ENCODE results near the gene PER3. TPM values are rescaled to one million over a fixed set of nuclear protein-coding genes. Genes with fewer than 3 reads are reported as not detected.
"Not testable (repeated sequence)": the region's sequence is repeated elsewhere in the genome, so short reads cannot be mapped to it uniquely, and the experiment has no call there.

The PER3 gene
- polyA plus RNA-seq, 1 donor, result 4.3 TPM

GRCh38 chr1:7778133-7778628, 5.9 kb upstream of the PER3 start:
- no peak for DNase-seq (ENCODE audit: low read depth)

- DNase-seq (ENCODE audit: low read depth), result no peak
Observed at GRCh38 chr1:7780976-7781375, 3.1 kb upstream of the PER3 start.

GRCh38 chr1:7781501-7781900, 2.6 kb upstream of the PER3 start:
- no peak for DNase-seq (ENCODE audit: low read depth)

- DNase-seq (ENCODE audit: low read depth), result no peak
Observed at GRCh38 chr1:7781923-7782495, 2.1 kb upstream of the PER3 start.

GRCh38 chr1:7783178-7783711, 846 bp upstream of the PER3 start:
- no peak for DNase-seq (ENCODE audit: low read depth)

- DNase-seq (ENCODE audit: low read depth), result no peak
Observed at GRCh38 chr1:7784492-7785071, 491 bp downstream of the PER3 start.

GRCh38 chr1:7785108-7785507, 1.0 kb downstream of the PER3 start:
- DNase-seq (ENCODE audit: low read depth), result no peak

- DNase-seq (ENCODE audit: low read depth), result no peak
Observed at GRCh38 chr1:7786795-7787194, 2.7 kb downstream of the PER3 start.

- no peak for DNase-seq (ENCODE audit: low read depth)
Observed at GRCh38 chr1:7789828-7790227, 5.7 kb downstream of the PER3 start.

GRCh38 chr1:7791027-7791426, 6.9 kb downstream of the PER3 start:
- DNase-seq (ENCODE audit: low read depth), result not testable (repeated sequence)

GRCh38 chr1:7795406-7795805, 11.3 kb downstream of the PER3 start:
- DNase-seq (ENCODE audit: low read depth), result no peak

- DNase-seq (ENCODE audit: low read depth), result no peak
Observed at GRCh38 chr1:7805460-7805859, 21.4 kb downstream of the PER3 start.

GRCh38 chr1:7808253-7808844, 24.3 kb downstream of the PER3 start:
- no peak for DNase-seq (ENCODE audit: low read depth)

GRCh38 chr1:7809742-7810141, 25.7 kb downstream of the PER3 start:
- no peak for DNase-seq (ENCODE audit: low read depth)

GRCh38 chr1:7810395-7810794, 26.3 kb downstream of the PER3 start:
- no peak for DNase-seq (ENCODE audit: low read depth)

- DNase-seq (ENCODE audit: low read depth), result no peak
Observed at GRCh38 chr1:7811476-7811875, 27.4 kb downstream of the PER3 start.

- DNase-seq (ENCODE audit: low read depth), result no peak
Observed at GRCh38 chr1:7813677-7814373, 29.7 kb downstream of the PER3 start.

- no peak for DNase-seq (ENCODE audit: low read depth)
Observed at GRCh38 chr1:7821282-7821681, 37.2 kb downstream of the PER3 start.

- no peak for DNase-seq (ENCODE audit: low read depth)
Observed at GRCh38 chr1:7824701-7825100, 40.6 kb downstream of the PER3 start.

- no peak for DNase-seq (ENCODE audit: low read depth)
Observed at GRCh38 chr1:7826363-7826762, 42.3 kb downstream of the PER3 start.

GRCh38 chr1:7827126-7827955, 43.2 kb downstream of the PER3 start:
- DNase-seq (ENCODE audit: low read depth), result no peak

GRCh38 chr1:7831458-7831857, 47.4 kb downstream of the PER3 start:
- no peak for DNase-seq (ENCODE audit: low read depth)

Data from forelimb muscle (tissue), 1 donor.